Kidney epithelial cell (primary cell): ENCODE data around the gene OR13J1. TPM values are rescaled to one million over a fixed set of nuclear protein-coding genes. Genes with fewer than 3 reads are reported as not detected.

Experiments
- DNase-seq: peaks from one replicate; pipeline ENCODE4 v3.0.0-alpha.2; 2010; ENCODE audit warnings: low read depth
- H3K27me3 ChIP-seq: 2 replicates; pipeline ENCODE4 v1.6.0; 2011; ENCODE audit warnings: low read length; ENCODE audit not compliant: control insufficient read depth, insufficient read depth
- H3K36me3 ChIP-seq: 2 replicates; pipeline ENCODE4 v1.5.1; 2011; ENCODE audit warnings: low read length; ENCODE audit not compliant: control insufficient read depth, insufficient read depth
- H3K4me3 ChIP-seq: 2 replicates; pipeline ENCODE4 v1.5.1; 2011; ENCODE audit warnings: low read depth, mild to moderate bottlenecking, control low read depth, low read length
- CTCF ChIP-seq: IDR thresholded peaks from 2 replicates; pipeline ENCODE4 v1.5.1; 2011; ENCODE audit warnings: mild to moderate bottlenecking, moderate library complexity, low read length, control low read depth, inconsistent platforms; ENCODE audit not compliant: insufficient read depth, poor library complexity, severe bottlenecking
- total RNA-seq: library from RNA; depleted of rRNA; stranded (reverse); fragments of >200 nt; gene quantifications from 2 replicates; pipeline ENCODE4 v1.2.3, GENCODE V29; 2015

OR13J1 gene
- total RNA-seq, 1 donor from 2014 or later, result not detected

GRCh38 chr9:35909274-35909673 is 39.1 kb upstream of the OR13J1 start, which contains the start of gene SPAAR:
Gene SPAAR, plus strand, starts transcription at chr9:35909490. Its CDS starts 974 bp downstream, at chr9:35910464.
- no peak for TF ChIP-seq CTCF
- H3K27me3 ChIP-seq, result no peaks in the 10 kb centered on the region
- H3K36me3 ChIP-seq, result no peaks in the 10 kb centered on the region
- H3K4me3 ChIP-seq, result no peak within 1 kb of the TSS
- DNase-seq, result no peak

- no peak for TF ChIP-seq CTCF
- no peak overlapping the region for H3K4me3 ChIP-seq
- H3K27me3 ChIP-seq, result no peaks in the 10 kb centered on the region
- DNase-seq, result no peak
- H3K36me3 ChIP-seq, result no peaks in the 10 kb centered on the region
These were observed 38.4 kb upstream of the OR13J1 start for GRCh38 chr9:35908504-35909125.

GRCh38 chr9:35907711-35908503 is 37.7 kb upstream of the OR13J1 start:
- TF ChIP-seq CTCF, result no peak
- peak; percentile 79 for DNase-seq
- Histone ChIP-seq H3K4me3 (no peak overlapping the region), H3K36me3 (no peaks in the 10 kb centered on the region), H3K27me3 (no peaks in the 10 kb centered on the region)

- Histone ChIP-seq H3K4me3 (no peak overlapping the region), H3K27me3 (no peaks in the 10 kb centered on the region), H3K36me3 (no peaks in the 10 kb centered on the region)
- no peak for DNase-seq
- TF ChIP-seq CTCF, result no peak
These were observed 36.9 kb upstream of the OR13J1 start for GRCh38 chr9:35906923-35907699.

- Histone ChIP-seq H3K27me3 (no peaks in the 10 kb centered on the region), H3K36me3 (no peaks in the 10 kb centered on the region), H3K4me3 (no peak within 1 kb of the TSS)
- peak; percentile 80 for DNase-seq
- TF ChIP-seq CTCF, result no peak
These were observed 35.9 kb upstream of the OR13J1 start, which contains the start of gene HRCT1 for GRCh38 chr9:35905912-35906679. Gene HRCT1, plus strand, starts transcription at chr9:35906202. Its CDS starts 86 bp downstream, at chr9:35906288.
